Neuronal stem cell (in vitro differentiated cells): ENCODE measurements around the gene CRAT.
"Not testable (repeated sequence)": the region's sequence is repeated elsewhere in the genome, so short reads cannot be mapped to it uniquely, and the experiment has no call there.

Experiments
- DNase-seq: peaks from one replicate; pipeline ENCODE4 v3.0.0-alpha.2; 2013; ENCODE audit warnings: low spot score
- H2AFZ ChIP-seq: one replicate; pipeline ENCODE4 v1.6.1; 2013; ENCODE audit warnings: mild to moderate bottlenecking, low read length, inconsistent platforms
- H2AK5ac ChIP-seq: 2 replicates; pipeline ENCODE4 v1.6.1; 2013; ENCODE audit warnings: low read depth, mild to moderate bottlenecking, inconsistent platforms, low read length, moderate library complexity, mixed read lengths
- H2BK120ac ChIP-seq: 2 replicates; pipeline ENCODE4 v1.6.1; 2013; ENCODE audit warnings: low read depth, mild to moderate bottlenecking, inconsistent platforms, low read length, moderate library complexity, mixed read lengths
- H2BK12ac ChIP-seq: one replicate; pipeline ENCODE4 v1.6.1; 2013; ENCODE audit warnings: low read length, inconsistent platforms
- H2BK15ac ChIP-seq: 2 replicates; pipeline ENCODE4 v1.6.1; 2013; ENCODE audit warnings: mild to moderate bottlenecking, low read length, inconsistent platforms, mixed read lengths
- H2BK5ac ChIP-seq: one replicate; pipeline ENCODE4 v1.6.1; 2013; ENCODE audit warnings: inconsistent platforms, mild to moderate bottlenecking, low read length, moderate library complexity
- H3K14ac ChIP-seq: one replicate; pipeline ENCODE4 v1.6.1; 2013; ENCODE audit warnings: low read length, inconsistent platforms
- H3K18ac ChIP-seq: 2 replicates; pipeline ENCODE4 v1.6.1; 2013; ENCODE audit warnings: low read length, inconsistent platforms
- H3K23ac ChIP-seq: 2 replicates; pipeline ENCODE4 v1.6.1; 2013; ENCODE audit warnings: low read depth, mild to moderate bottlenecking, mixed read lengths, low read length, inconsistent platforms; ENCODE audit not compliant: poor library complexity
- H3K27ac ChIP-seq: replicated peaks from 3 replicates; pipeline ENCODE4 v1.5.1; 2013; ENCODE audit warnings: low read length, inconsistent platforms
- H3K27me3 ChIP-seq, 3 experiments: 2 replicates each; pipeline ENCODE4 v1.6.1; 2013; ENCODE audit warnings: low read length in 3 of 3, mild to moderate bottlenecking in 2 of 3, inconsistent platforms in 1 of 3, low read depth in 1 of 3, mixed read lengths in 1 of 3, moderate library complexity in 1 of 3; ENCODE audit not compliant: control insufficient read depth in 3 of 3, insufficient read depth in 3 of 3
- H3K36me3 ChIP-seq, 2 donors: replicated peaks in 1 of 2; 2 replicates each; pipeline ENCODE4 v1.6.1; 2013; ENCODE audit warnings: low read length in 2 of 2; ENCODE audit not compliant: control insufficient read depth in 2 of 2, insufficient read depth in 2 of 2
- H3K4ac ChIP-seq: 2 replicates; pipeline ENCODE4 v1.6.1; 2013; ENCODE audit warnings: inconsistent platforms, mild to moderate bottlenecking, low read length, moderate library complexity
- H3K4me1 ChIP-seq, 2 donors: 1 replicate in 1 of 2; 2 replicates in 1 of 2; pipeline ENCODE4 v1.6.1; 2013; ENCODE audit warnings: low read length in 2 of 2, low read depth in 1 of 2; ENCODE audit not compliant: control insufficient read depth in 2 of 2, insufficient read depth in 1 of 2
- H3K4me2 ChIP-seq: one replicate; pipeline ENCODE4 v1.6.1; 2013; ENCODE audit warnings: mild to moderate bottlenecking, low read length, inconsistent platforms; ENCODE audit not compliant: insufficient read depth, poor library complexity, severe bottlenecking
- H3K4me3 ChIP-seq, 2 donors: 2 replicates each; pipeline ENCODE4 v1.5.1; 2013; ENCODE audit warnings: low read length in 2 of 2, mild to moderate bottlenecking in 2 of 2, inconsistent platforms in 1 of 2, moderate library complexity in 1 of 2
- H3K79me1 ChIP-seq: one replicate; pipeline ENCODE4 v1.6.1; 2013; ENCODE audit warnings: low read depth, mild to moderate bottlenecking, inconsistent platforms, low read length, moderate library complexity
- H3K9ac ChIP-seq: one replicate; pipeline ENCODE4 v1.6.1; 2013; ENCODE audit warnings: mild to moderate bottlenecking, low read depth, low read length, inconsistent platforms; ENCODE audit not compliant: poor library complexity
- H3K9me3 ChIP-seq, 2 donors: replicated peaks in 1 of 2; 2 replicates each; pipeline versions ENCODE3 to v1.6.1; 2013; ENCODE audit warnings: low read length in 2 of 2, mild to moderate bottlenecking in 2 of 2, inconsistent platforms in 1 of 2, low read depth in 1 of 2, mixed read lengths in 1 of 2, moderate library complexity in 1 of 2; ENCODE audit not compliant: control insufficient read depth in 2 of 2, insufficient read depth in 1 of 2
- H4K8ac ChIP-seq: one replicate; pipeline ENCODE4 v1.6.1; 2013; ENCODE audit warnings: low read depth, mild to moderate bottlenecking, inconsistent platforms, low read length, moderate library complexity
- H4K91ac ChIP-seq: one replicate; pipeline ENCODE4 v1.6.1; 2013; ENCODE audit warnings: low read length, low read depth, mild to moderate bottlenecking, inconsistent platforms; ENCODE audit not compliant: poor library complexity
- WGBS, 2 donors: extraction: QIAGEN DNeasy Blood & Tissue Kit; methylation state at CpG; one replicate each; pipeline ENCODE4 v1.1.7; 2013; ENCODE audit warnings: missing lambda C conversion rate in 2 of 2, mixed read lengths in 1 of 2; ENCODE audit not compliant: insufficient read length in 2 of 2, insufficient replicate concordance in 1 of 2; ENCODE audit errors: extremely low coverage in 2 of 2; 5-methylcytosine and 5-hydroxymethylcytosine counted together

The CRAT gene

GRCh38 chr9:129126749-129127618 is 16.4 kb upstream of the CRAT start:
- no peak overlapping the region for H2BK12ac ChIP-seq
- H3K18ac ChIP-seq, result peak overlapping the region; percentile 91
- H2AK5ac ChIP-seq, result peak overlapping the region; percentile 63
- H3K14ac ChIP-seq, result no peak overlapping the region
- H3K9me3 ChIP-seq, result no peaks in the 10 kb centered on the region
- peak overlapping the region; percentile 41 for H2BK15ac ChIP-seq
- H2BK120ac ChIP-seq, result peak overlapping the region; percentile 56
- peaks cover 16% of the 10 kb centered on the region in 2 donors for H3K4me1 ChIP-seq
- H3K9ac ChIP-seq, result peak overlapping the region; percentile 67
- H3K27ac ChIP-seq, result peak overlapping the region; percentile 93
- no peaks in the 10 kb centered on the region for H3K27me3 ChIP-seq
- H3K79me1 ChIP-seq, result no peaks in the 10 kb centered on the region
- WGBS, 2 donors, result no CpG with 5 or more reads among the region's 10 CpGs
- H4K8ac ChIP-seq, result no peak overlapping the region
- H4K91ac ChIP-seq, result no peak overlapping the region
- H2AFZ ChIP-seq, result no peak overlapping the region
- H3K4ac ChIP-seq, result no peak overlapping the region
- DNase-seq, result no peak
- H3K4me3 ChIP-seq, result no peak overlapping the region
- peaks cover 27 to 70% of the 10 kb centered on the region in 2 donors for H3K36me3 ChIP-seq
- H3K4me2 ChIP-seq, result no peak overlapping the region
- H2BK5ac ChIP-seq, result peak overlapping the region; percentile 85
- no peak overlapping the region for H3K23ac ChIP-seq

- Histone ChIP-seq H3K9ac (no peak overlapping the region), H3K4me1 (peaks cover 16% of the 10 kb centered on the region in 2 donors), H2AFZ (no peak overlapping the region), H2BK12ac (no peak overlapping the region), H3K4me2 (no peak overlapping the region), H2AK5ac (peak overlapping the region; percentile 36), H3K4me3 (no peak overlapping the region), H3K23ac (no peak overlapping the region), H3K27me3 (no peaks in the 10 kb centered on the region), H2BK5ac (no peak overlapping the region), H3K36me3 (peaks cover 27 to 71% of the 10 kb centered on the region in 2 donors), H4K8ac (no peak overlapping the region), H2BK15ac (no peak overlapping the region), H2BK120ac (no peak overlapping the region), H4K91ac (no peak overlapping the region), H3K18ac (peak overlapping the region; percentile 42), H3K14ac (no peak overlapping the region), H3K9me3 (no peaks in the 10 kb centered on the region), H3K27ac (peak overlapping the region; percentile 93), H3K4ac (no peak overlapping the region), H3K79me1 (peaks cover 4% of the 10 kb centered on the region)
- whole genome bisulfite sequencing, 2 donors, result no CpG with 5 or more reads among the region's 8 CpGs
- DNase-seq, result no peak
Observed at GRCh38 chr9:129125478-129125877, 14.9 kb upstream of the CRAT start.

- Histone ChIP-seq H3K9ac (no peak overlapping the region), H2AK5ac (no peak overlapping the region), H3K23ac (no peak overlapping the region), H2AFZ (no peak overlapping the region), H3K18ac (no peak overlapping the region), H3K79me1 (peaks cover 7% of the 10 kb centered on the region), H3K27ac (no peak overlapping the region), H2BK5ac (no peak overlapping the region), H3K4me2 (no peak overlapping the region), H2BK120ac (no peak overlapping the region), H3K4ac (no peak overlapping the region), H3K4me3 (no peak overlapping the region), H4K91ac (no peak overlapping the region), H2BK12ac (no peak overlapping the region), H3K9me3 (no peaks in the 10 kb centered on the region), H4K8ac (no peak overlapping the region), H3K36me3 (peaks cover 24 to 64% of the 10 kb centered on the region in 2 donors), H3K14ac (no peak overlapping the region), H3K27me3 (no peaks in the 10 kb centered on the region), H2BK15ac (no peak overlapping the region), H3K4me1 (peaks cover 16% of the 10 kb centered on the region in 2 donors)
- DNase-seq, result no peak
- no CpG with 5 or more reads among the region's 3 CpGs for WGBS, 2 donors
Observed at GRCh38 chr9:129124506-129125069, 14.0 kb upstream of the CRAT start.

- not testable (repeated sequence) for H2AFZ ChIP-seq, H3K4me3 ChIP-seq, H2BK12ac ChIP-seq, H3K79me1 ChIP-seq, H3K14ac ChIP-seq, H4K91ac ChIP-seq, H2AK5ac ChIP-seq, H3K4ac ChIP-seq, H3K23ac ChIP-seq, H4K8ac ChIP-seq, H3K9ac ChIP-seq, H2BK5ac ChIP-seq, H2BK120ac ChIP-seq, H3K4me2 ChIP-seq, H3K9me3 ChIP-seq, H2BK15ac ChIP-seq, H3K27ac ChIP-seq, H3K18ac ChIP-seq, H3K27me3 ChIP-seq, DNase-seq
- WGBS, 2 donors, result no CpG with 5 or more reads among the region's 15 CpGs
- Histone ChIP-seq H3K36me3 (peaks cover 19 to 55% of the 10 kb centered on the region in 2 donors), H3K4me1 (peaks cover 16% of the 10 kb centered on the region in 2 donors)
Observed at GRCh38 chr9:129122976-129123375, 12.4 kb upstream of the CRAT start.
